Loucy (cell line): ENCODE measurements around the gene HIPK1.

Source experiments
- H2AFZ ChIP-seq: fragments of 200-600 bp; sonication (generic); 2 replicates; pipeline ENCODE4 v1.6.0; 2016; ENCODE audit warnings: antibody characterized with exemption, mild to moderate bottlenecking, low read length, moderate library complexity
- H3F3A ChIP-seq: fragments of 200-600 bp; 2 replicates; pipeline ENCODE4 v1.6.0; 2016; ENCODE audit warnings: antibody characterized with exemption, low read depth, mild to moderate bottlenecking
- H3K27me3 ChIP-seq: fragments of 200-600 bp; sonication (generic); 2 replicates; pipeline ENCODE4 v1.6.1; 2014; ENCODE audit warnings: low read length, mild to moderate bottlenecking; ENCODE audit not compliant: insufficient read depth, poor library complexity, severe bottlenecking
- H3K36me3 ChIP-seq: fragments of 200-600 bp; sonication (generic); 2 replicates; pipeline ENCODE4 v1.6.1; 2016; ENCODE audit warnings: low read length; ENCODE audit not compliant: insufficient read depth
- H3K4me1 ChIP-seq: fragments of 200-600 bp; sonication (generic); 2 replicates; pipeline ENCODE4 v1.5.1; 2014; ENCODE audit warnings: low read length, mild to moderate bottlenecking; ENCODE audit not compliant: insufficient read depth, poor library complexity, severe bottlenecking
- H3K4me2 ChIP-seq: fragments of 200-600 bp; sonication (generic); 2 replicates; pipeline ENCODE4 v1.6.0; 2014; ENCODE audit warnings: antibody characterized with exemption, low read length, low read depth, mild to moderate bottlenecking; ENCODE audit not compliant: poor library complexity, severe bottlenecking
- H3K4me3 ChIP-seq: fragments of 200-600 bp; sonication (generic); 2 replicates; pipeline ENCODE4 v1.5.1; 2014; ENCODE audit warnings: low read length, mild to moderate bottlenecking, mixed read lengths; ENCODE audit not compliant: poor library complexity, severe bottlenecking
- H3K79me2 ChIP-seq: fragments of 200-600 bp; sonication (generic); 2 replicates; pipeline ENCODE4 v1.6.1; 2014; ENCODE audit warnings: low read length; ENCODE audit not compliant: insufficient read depth
- H3K9ac ChIP-seq: fragments of 200-600 bp; sonication (generic); 2 replicates; pipeline ENCODE4 v1.6.0; 2014; ENCODE audit warnings: mild to moderate bottlenecking, low read depth, low read length, moderate library complexity; ENCODE audit not compliant: poor library complexity, severe bottlenecking
- H3K9me2 ChIP-seq: fragments of 200-600 bp; sonication (generic); replicated peaks from 2 replicates; pipeline ENCODE4 v1.6.1; 2016; ENCODE audit warnings: low read depth, low read length, mixed read lengths
- H3K9me3 ChIP-seq: fragments of 200-600 bp; sonication (generic); 2 replicates; pipeline ENCODE4 v1.6.1; 2014; ENCODE audit warnings: mild to moderate bottlenecking, antibody characterized with exemption, low read length, low read depth; ENCODE audit not compliant: insufficient read depth
- H4K20me1 ChIP-seq: fragments of 200-600 bp; sonication (generic); 2 replicates; pipeline ENCODE4 v1.6.0; 2014; ENCODE audit warnings: antibody characterized with exemption, low read length, mild to moderate bottlenecking; ENCODE audit not compliant: insufficient read depth, poor library complexity, severe bottlenecking
- CTCF ChIP-seq: fragments of 200-600 bp; sonication (generic); conservative IDR thresholded peaks from 2 replicates; pipeline ENCODE4 v1.5.1; 2014; ENCODE audit warnings: mild to moderate bottlenecking, antibody characterized with exemption, low read length
- EZH2phosphoT487 ChIP-seq: fragments of 200-600 bp; IDR thresholded peaks from 2 replicates; pipeline ENCODE4 v1.6.1; 2018; ENCODE audit warnings: antibody characterized with exemption, mild to moderate bottlenecking, moderate library complexity, borderline replicate concordance

The HIPK1 gene

GRCh38 chr1:113924473-113924872, 4.7 kb upstream of the HIPK1 start:
- H3K4me3 ChIP-seq, result no peak overlapping the region
- H2AFZ ChIP-seq, result no peak overlapping the region
- H3K9me2 ChIP-seq, result no peaks in the 10 kb centered on the region
- no peak overlapping the region for H3K9ac ChIP-seq
- no peak overlapping the region for H3K4me2 ChIP-seq
- H4K20me1 ChIP-seq, result no peaks in the 10 kb centered on the region
- no peaks in the 10 kb centered on the region for H3K27me3 ChIP-seq
- no peaks in the 10 kb centered on the region for H3K36me3 ChIP-seq
- H3K4me1 ChIP-seq, result peaks cover 7% of the 10 kb centered on the region
- H3F3A ChIP-seq, result no peaks in the 10 kb centered on the region
- H3K9me3 ChIP-seq, result no peaks in the 10 kb centered on the region
- TF ChIP-seq CTCF (no peak), EZH2phosphoT487 (no peak)
- H3K79me2 ChIP-seq, result no peaks in the 10 kb centered on the region

- peak overlapping the region; percentile 77 for H3K4me2 ChIP-seq
- no peaks in the 10 kb centered on the region for H3K9me3 ChIP-seq
- TF ChIP-seq CTCF (no peak), EZH2phosphoT487 (no peak)
- H3K27me3 ChIP-seq, result no peaks in the 10 kb centered on the region
- peak overlapping the region; percentile 79 for H3K4me3 ChIP-seq
- H3F3A ChIP-seq, result peaks cover 13% of the 10 kb centered on the region; the same call in 1 of the 2 replicates
- peak overlapping the region; percentile 91 for H2AFZ ChIP-seq
- H3K9me2 ChIP-seq, result no peaks in the 10 kb centered on the region
- H3K9ac ChIP-seq, result peak overlapping the region; percentile 73
- H3K4me1 ChIP-seq, result peaks cover 35% of the 10 kb centered on the region
- H4K20me1 ChIP-seq, result peaks cover 34% of the 10 kb centered on the region
- no peaks in the 10 kb centered on the region for H3K36me3 ChIP-seq
- H3K79me2 ChIP-seq, result peaks cover 36% of the 10 kb centered on the region
Measured at GRCh38 chr1:113928187-113928930, 765 bp upstream of the HIPK1 start.

DNA sequence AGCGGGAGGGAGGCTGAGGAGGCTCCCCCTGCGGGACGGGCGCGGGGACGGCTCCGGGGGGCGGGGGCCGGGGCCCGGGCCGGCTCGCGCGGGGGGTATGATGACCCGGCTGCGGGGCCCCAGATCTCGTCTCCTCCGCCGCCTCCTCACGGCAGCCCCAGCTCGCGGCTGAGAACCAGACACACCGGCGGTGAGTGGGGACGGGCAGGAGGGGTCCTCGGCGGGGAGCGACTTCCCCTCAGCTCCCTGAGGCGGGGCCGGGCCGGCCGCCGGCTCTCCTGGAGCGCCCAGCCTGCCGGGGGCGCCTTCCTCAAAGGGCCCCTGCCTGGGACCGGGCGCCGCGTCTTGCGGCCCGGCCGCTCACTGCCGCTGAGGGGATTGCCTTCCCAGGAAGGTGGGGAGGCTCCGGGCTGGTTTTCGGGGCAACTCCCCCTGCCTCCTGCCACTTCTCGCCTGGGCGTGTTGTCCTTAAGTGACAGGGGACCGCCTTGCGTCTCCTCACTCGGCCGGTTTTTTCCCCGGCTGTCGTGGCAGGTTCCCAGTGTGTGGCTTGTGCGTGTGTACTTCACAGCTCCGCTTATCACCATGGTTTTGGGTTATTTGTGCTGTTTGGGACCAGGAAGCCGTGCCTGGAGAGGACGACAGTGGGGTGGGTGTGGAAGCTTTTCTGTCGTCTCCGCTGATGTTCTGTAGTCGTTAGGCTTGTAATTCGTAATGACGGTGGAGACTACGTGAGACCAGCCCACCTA, 800 bp downstream of the HIPK1 start:
- TF ChIP-seq EZH2phosphoT487, result no peak
- TF ChIP-seq CTCF, result no peak
- Histone ChIP-seq H4K20me1 (peaks cover 50% of the 10 kb centered on the region), H3K9me3 (no peaks in the 10 kb centered on the region), H3F3A (peaks cover 13% of the 10 kb centered on the region; the same call in 1 of the 2 replicates), H3K4me1 (peaks cover 50% of the 10 kb centered on the region), H3K4me2 (peak overlapping the region; percentile 100), H3K4me3 (peak overlapping the region; percentile 79), H3K27me3 (no peaks in the 10 kb centered on the region), H2AFZ (no peak overlapping the region; the same call in 1 of the 2 replicates), H3K9ac (peak overlapping the region; percentile 80), H3K79me2 (peaks cover 52% of the 10 kb centered on the region), H3K36me3 (no peaks in the 10 kb centered on the region), H3K9me2 (no peaks in the 10 kb centered on the region)
